Middle frontal gyrus (tissue), 1 donor: ENCODE measurements around the gene CLMP.

Experiments
- DNase-seq: peaks from one replicate; pipeline ENCODE4 v3.0.0-alpha.2; 2015; ENCODE audit warnings: low spot score; ENCODE audit errors: extremely low spot score

The CLMP gene

DNA sequence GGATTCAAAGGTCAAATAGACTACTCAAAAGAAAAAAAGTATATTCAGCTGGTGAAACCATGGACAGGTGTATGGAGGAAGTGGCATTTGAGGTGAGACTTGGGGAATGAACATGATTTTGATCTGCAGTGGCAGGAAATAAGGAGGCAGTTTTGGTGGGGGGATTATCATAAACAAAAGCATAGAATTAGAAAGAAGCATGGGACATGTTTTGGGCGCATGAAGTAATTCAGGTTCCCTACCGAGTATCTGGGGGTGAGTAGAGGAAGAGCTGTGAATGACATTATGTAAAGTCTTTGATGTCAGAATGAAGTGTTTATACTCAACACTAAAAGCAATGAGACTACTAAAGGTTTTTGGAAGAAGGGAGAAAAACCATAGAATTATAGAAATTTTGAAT, 3.1 kb downstream of the CLMP start:
- no peak for DNase-seq

DNA sequence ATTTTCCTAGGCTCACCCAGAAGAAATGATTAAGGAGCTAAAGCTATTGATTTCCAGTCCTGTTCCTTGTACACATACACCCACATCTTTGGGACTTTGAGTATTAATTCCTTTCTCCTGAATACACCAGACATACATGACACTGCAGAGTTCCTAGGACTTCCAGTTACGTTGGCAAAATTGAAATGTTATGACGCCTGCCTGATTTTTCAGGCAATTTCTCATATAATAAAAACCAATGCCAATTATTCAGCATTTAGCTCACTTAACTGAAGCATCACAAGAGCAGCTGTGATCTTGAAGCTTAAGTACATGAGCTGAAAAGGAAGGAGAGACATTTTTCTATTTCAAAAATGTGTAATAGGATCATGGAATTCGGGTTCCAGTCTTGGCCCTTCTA, 4.5 kb downstream of the CLMP start:
- DNase-seq: no peak

DNA sequence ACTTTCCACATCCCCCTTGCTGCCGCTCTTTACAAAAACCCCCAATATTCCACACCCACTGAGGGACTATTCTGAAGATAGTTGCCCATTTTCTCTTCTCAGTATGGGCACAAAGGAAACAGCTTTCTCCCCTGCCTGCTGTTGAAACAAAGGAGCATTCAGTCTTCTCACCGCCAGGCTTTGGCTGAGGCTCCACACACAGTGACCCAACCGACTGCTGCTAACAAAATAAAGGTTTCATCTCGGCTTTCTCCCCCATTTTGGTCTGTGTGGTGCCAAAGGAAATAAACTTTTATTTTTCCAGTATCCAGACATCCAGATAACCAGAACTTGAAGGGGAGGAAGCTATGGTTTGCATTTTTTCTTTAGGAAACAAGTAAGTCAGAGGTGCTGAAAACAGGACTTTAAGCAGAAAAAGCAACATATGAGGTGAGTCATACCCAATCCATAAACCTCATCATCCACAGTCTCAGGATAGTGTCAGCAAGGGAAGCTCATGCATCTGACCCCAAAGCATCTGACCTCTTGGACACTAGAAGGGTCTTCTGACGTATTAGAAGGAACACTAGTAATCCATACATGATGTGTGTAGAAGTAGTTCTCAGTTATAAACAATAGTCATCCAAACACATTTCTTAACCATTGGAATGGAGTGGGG, 6.4 kb downstream of the CLMP start:
- DNase-seq: no peak

DNA sequence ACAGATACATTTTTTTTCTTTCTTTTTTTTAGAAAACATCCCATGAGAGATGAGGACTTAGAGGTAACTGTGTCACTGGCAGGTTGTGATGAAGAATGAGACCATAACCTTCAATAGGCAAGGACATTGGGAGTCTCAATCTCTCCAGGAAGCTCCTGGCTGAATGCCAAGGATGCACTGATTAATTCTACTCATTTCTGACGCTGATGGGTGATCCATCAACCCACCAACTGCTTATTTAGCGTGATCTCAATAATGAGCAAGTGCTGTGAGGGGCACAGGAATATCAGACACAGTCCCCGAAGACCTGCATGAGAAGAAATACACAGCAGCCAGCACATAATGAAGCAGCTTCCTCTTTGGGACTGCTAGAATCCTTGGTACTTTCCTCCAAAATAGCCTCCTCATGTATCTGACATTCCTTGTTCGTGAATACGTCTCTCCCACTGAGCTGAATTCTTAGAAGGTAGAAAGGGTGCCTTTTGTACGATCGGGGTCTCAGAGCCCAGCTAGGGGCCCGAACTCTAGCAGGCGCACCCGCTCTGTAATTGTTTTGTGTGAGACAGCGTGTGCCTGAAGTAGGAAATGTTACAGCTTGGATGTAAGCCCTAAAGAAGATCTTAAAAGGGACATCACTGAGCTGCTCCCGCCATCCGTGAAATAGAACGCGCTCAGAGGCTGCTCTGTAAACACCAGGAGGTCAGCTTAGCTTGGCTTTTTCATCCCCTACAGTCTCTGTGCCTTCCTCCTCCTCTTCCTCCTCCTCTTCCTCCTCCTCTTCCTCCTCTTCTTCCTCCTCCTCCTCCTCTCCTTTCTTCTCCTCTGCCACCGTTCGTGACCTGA, 7.2 kb downstream of the CLMP start:
- no peak for DNase-seq

DNA sequence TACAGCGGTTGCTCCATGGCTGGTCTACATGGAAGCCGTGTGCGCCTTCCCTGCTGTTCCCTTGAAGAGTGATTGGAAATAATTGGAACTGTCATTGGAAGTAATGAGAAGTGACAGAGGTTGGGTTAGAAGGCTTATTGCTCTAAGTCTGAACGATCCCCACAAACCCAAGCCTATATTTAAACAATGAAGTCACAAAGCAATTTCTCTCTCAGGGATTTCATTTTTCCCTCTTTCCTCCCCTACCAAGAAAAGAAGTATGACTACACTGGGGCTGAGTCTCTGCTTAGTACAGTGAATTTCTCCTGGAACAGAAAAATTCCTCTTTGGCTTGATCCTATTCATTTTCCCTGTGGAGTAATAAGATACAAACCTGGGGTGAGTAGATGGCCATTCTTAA, 7.8 kb downstream of the CLMP start:
- no peak for DNase-seq

DNA sequence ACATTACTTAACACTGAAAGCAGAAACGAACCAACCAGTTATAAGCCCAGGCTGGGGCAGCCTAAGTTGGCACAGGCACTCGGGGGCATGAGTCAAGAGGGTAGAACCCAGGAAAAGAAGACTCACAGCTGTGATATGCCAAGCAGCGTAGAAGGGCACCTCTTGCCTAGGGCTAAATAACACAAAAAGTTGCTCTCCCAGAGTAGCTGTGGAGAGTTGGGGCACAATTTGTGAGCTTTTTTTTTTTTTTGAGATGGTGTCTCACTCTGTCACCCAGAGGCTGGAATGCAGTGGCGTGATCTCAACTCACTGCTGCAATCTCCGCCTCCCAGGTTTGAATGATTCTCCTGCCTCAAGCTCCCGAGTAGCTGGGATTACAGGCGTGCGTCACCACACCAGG, 8.8 kb downstream of the CLMP start:
- no peak for DNase-seq

DNA sequence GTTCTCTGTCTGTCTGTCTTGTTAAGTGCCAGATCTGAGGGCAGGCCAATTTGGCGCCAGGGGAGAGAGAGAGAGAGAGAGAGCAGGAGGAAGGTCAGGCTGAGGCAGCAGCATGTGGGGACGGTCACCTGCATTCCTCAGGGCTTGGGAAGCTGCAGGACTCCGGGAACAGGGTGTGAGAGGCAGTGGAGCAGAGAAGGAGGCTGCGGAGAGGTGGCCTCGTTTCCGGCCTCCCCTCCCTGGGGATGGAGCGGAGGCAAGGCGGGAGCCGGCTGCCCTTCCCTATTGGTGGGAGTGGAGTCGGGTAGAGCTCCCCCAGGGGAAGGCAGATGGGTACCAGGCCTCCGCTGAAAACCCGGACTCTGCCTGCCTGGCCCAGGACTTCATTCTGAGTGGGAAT, 9.7 kb downstream of the CLMP start:
- DNase-seq: no peak

DNA sequence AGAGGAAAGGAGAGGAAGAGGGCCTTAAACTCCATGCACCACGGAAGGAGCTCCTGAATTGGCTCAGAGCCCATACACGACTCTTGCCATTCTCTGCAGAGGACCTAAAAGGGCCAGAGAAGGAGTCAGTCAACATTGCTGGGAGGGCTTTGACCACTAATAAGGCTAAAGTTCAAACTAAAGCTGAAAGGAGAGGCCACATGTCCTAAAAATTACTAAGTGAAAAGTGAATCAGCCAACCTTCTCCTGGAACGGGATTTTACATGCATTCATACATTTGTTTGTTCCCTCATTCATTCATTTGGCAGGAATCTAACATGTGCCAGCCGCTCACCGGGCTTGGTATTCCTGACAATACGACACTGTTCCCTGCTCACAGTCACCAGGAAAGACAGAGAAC, 10.5 kb downstream of the CLMP start:
- no peak for DNase-seq

DNA sequence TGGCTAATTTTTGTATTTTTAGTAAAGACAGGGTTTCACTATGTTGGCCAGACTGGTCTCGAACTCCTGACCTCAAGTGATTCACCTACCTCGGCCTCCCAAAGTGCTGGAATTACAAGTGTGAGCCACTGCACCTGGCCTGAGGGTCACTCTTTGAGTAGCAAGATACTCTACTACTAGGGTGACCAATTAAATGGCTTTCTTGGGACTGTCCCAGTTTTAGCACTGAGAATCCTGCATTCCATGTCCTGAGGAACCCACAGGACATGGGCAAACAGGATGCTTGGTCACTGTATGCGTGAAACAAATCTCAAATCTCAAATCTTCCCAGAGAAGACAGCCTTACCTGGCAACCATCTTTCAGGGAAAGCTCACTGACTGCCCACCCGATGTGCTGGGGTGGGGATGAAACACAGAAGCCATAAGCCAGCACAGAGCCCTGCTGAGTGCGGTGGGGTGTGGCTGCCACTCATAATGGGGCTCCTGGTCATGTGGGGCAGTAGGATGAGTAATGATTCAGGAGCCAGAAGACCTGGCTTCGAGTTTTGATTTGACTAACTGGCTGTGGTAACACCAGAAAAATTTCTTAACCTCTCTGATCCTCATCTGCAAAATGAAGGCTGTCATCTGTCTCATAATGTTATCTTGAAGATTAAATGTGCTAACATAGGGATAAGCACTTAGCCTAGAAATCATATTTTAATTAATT, 11.5 kb downstream of the CLMP start:
- no peak for DNase-seq

DNA sequence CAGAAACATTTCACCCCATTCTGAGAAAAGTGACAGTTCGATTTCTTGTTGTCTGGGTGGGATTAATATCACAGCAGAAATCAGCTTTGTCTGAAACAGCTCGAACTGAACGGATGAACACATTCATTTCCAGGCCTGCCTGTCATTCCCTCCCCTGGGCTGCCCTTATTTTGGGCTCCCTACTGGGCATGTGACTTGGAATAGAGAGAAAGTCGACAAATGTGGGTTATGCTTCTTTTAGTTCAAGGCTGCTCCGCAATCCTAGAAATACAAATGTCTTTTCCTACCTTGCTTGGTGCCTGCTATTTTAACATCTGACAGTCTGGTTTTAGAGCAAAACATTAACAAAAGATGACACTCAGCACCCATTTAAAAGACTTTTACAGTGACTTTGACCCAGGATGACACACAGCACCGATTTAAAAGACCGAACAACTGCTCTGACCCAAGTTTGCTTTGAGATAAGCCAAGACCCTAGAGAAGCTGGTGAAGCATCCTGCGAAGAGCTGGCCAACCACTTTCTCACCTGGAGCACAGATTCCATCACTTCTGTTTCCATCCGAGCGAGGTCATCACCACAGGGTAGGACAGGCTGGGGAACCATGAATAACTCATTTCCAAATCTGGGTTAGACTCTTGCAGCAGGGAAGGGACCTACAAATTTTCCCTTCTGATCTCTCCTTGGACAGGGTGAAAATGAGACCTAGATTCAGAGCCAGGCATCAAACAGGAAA, 13.1 kb downstream of the CLMP start:
- DNase-seq: no peak

DNA sequence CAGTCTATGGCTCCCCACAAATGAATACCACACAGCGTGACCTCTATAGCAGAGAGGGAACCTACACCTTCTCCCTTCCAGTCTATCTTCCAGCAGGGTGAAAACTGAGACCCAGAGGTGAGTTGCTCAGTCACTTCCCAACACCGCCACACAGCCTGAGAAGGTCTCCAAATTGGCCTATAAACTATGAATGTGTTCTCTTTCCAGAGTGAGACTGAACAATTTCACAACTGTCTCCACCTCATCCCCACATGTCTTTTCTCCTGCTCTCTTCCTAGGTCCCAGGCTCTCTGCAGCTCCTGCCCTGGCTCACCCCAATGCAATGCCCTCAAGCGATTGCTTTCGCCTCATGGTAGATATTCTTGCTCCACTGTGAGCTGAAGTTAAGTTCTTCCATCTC, 14.0 kb downstream of the CLMP start:
- DNase-seq: no peak

DNA sequence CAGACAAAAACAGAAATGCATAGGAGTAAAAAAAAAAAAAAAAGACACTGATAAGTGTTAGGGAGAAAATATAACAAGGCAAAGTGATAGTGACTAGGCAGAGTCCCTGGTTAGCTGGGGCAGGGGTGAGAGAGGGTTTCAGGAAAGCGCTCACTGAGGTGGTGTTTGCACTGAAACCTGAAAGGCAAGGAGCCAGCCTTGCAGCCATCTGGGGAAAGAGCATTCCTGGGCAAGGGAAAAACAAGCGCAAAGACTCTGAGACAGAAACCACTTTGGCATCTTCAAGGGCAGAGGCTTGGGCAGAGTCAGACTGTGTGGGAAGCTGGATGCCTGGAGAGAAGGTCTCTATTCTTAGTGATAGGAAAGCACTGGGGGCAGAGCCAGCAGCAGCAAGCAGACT, 14.5 kb downstream of the CLMP start:
- no peak for DNase-seq

DNA sequence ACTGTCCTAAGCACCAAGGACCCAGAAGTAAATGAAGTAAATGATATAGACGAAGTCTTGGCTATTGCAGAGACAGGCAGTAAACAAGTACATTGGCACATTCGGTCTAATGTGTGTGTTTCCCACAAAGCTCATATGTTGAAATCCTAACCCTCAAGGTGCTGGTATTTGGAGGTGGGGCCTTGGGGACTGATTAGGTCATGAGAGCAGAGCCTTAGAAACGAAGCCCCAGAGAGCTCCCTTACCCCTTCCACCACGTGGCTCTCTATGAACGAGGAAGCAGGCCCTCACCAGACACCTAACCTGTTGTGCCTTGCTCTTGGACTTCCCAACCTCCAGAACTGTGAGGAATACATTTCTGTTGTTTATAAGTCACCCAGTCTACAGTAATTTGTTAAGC, 14.9 kb downstream of the CLMP start:
- DNase-seq: no peak

DNA sequence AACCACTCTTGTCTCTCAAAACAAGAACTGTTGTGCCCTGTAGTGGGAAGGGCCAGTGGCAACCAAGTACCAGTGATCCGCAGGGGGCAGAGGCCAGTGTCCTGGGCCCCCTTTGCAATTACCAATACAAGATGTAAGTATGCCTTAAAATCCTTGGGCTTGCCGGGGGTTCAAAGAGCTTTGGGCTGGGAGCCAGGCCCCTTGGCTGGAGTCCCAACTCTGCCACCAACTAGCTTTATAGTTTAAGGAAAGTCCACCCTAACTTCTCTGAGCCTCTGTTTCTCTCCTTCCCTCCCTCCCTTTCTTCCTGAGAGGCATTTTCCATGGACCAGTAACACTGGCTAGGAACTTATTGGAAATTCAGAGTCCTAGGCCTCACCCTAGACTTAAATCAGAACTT, 15.5 kb downstream of the CLMP start:
- no peak for DNase-seq

DNA sequence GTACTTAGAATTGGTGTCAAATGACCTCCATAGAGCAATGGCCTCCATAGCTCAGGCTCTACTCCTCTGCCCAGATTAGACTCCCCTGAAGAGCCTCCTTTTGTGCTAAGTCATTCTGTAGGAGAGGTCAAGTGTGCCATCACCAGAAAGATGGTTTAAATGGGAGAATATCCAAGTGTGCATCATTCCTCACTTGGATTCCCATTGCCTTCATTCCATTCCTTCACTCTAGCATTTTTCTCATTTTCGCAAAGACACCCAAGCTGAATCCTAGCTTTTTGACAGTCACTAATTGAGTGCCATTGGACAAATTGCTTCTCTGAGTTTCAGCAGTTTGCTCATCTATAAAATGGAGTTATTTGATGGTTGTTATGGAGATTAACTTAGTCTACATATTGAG, 16.9 kb downstream of the CLMP start:
- DNase-seq: no peak

DNA sequence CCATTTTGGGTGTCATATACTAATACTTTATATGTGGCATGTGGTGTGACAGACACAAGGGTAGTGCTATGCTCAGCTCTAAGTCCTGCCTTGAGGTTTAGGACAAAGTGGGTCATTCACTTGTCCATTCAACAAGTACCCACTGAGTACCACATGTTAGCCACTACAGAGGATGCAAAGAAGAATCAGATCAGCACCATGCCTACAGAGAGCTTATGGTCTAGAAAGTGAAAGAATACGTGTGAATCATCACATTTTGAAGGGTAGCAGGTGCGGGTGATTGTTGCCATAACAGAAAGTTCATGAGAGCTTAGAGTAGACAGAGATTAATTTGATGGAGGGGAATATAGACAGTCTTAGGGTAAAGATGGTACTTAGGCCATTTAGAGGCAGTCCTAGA, 18.3 kb downstream of the CLMP start:
- DNase-seq: no peak

DNA sequence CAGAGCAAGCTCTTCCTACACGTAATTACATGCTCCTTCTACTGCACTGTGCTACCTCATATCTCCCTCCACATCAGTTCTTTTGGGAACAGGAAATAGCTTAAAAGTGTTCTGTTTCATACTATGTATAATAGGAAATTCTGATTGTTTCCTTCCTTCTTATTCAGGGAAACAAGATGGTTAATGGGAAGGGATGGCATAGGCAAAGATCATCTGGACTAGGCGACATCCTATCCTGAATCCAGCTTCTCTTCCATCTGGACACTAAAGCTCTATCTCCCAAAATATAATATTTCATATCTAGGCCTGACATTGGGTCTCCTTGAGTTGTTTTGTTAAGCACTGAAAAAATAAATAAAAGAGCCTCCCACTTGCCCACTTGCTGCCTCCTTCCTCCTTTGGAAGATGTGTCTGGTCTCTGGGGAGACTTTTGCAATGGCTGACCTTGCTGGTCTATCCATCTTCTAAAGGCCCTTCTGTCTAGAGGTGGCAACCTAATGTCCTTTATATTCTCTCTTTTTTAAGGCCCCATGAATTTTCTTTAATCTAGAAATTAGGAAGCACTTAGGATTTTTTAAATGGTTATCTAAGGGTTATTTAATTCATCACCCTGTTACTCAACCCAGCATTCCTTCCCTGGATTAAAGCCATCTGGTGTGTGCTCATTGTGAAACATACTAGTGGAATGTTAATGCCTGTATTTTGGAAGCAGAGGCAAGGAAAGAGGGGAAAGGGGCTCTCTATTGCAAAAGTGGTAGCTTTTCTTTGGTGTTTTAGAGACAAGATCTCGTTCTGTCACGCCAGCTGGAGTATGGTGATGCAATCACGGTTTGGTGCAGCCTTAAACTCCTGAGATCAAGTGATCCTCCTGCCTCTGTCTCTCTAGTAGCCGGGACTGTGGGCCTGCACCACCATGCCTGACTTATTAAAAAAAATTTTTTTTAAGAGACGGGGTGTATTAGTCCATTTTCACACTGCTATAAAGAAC, 20.6 kb downstream of the CLMP start:
- no peak for DNase-seq

DNA sequence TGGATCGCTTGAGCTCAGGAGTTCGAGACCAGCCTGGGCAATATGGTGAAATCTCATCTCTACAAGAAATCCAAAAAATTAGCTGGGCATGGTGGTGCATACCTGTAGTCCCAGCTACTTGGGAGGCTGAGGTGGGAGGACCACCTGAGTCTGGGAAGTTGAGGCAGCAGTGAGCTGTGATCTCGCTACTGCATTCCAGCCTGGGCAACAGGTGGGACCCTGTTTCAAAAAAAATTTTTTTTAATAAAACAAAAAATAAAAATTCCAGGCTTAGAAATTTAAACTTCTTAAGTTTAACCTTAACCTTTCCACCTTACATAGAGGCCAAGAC, 21.2 kb downstream of the CLMP start:
- DNase-seq: no peak

DNA sequence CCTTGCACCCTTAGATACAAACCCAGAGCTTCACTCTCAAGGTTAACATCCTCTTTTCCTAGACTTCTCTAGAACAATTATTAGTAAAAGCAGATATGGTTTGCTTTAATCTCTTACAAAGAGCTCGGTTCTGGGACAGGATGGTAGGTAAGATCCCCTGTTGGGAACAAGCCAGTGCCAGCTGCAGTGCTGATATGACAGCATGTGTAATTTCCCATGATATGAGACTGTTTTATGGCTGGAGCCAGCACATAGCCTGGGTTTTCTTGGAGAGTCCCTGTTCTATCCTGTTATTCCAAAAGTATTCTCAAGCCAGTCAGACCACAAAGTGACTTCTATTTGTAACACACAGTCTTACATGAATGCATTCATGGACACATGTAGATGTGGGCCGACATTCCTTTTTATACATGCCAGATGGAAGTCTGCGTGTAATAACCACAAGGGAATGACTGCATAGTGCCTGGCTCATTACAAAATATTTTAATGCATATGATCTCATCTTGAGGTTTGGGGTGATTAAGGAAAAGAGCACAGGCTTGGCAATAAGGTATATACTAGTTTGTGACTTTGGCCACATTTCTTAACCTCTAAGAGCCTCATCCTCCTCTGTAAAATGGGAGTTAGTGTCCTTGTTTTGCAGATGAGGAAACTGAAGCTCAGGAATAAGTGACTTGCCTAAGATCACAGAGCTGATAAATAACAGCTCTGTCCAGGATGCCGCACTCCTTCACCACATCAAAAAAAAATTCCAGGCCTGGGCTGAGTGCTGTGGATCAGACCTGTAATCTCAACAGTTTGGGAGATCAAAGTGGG, 21.8 kb downstream of the CLMP start:
- DNase-seq: no peak

DNA sequence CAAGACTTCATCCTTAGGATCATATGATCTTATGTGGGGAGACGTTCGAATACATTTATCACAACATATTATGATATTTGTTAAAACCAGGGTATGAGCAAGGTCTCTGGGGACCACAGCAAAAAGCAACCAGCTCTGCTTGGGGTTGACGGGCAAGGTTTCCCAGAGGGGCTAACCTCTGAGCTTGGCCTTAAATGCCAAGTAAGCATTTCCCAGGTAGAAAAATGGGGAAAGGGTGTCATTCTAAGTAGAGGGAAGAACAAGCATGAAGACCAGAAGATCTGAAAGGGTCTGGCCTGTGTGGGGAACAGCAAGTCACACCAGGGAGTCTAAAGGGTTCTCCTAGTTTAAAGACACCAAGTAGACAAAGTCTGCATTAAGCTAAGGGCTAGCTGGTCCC, 24.1 kb downstream of the CLMP start:
- no peak for DNase-seq
